IMR-90 (cell line): ENCODE measurements around the gene TPO.

Source experiments
- BHLHE40 ChIP-seq: fragments of 150-350 bp; IDR thresholded peaks from 2 replicates; pipeline ENCODE4 v1.6.1; 2016; ENCODE audit warnings: mild to moderate bottlenecking, low read depth, low read length
- POLR2A ChIP-seq: IDR thresholded peaks from 2 replicates; pipeline ENCODE4 v1.6.1; 2012; ENCODE audit warnings: mild to moderate bottlenecking, low read depth, low read length
- RCOR1 ChIP-seq: IDR thresholded peaks from 2 replicates; pipeline ENCODE4 v1.6.1; 2012; ENCODE audit warnings: mild to moderate bottlenecking, low read length, improper control_type of control experiment; ENCODE audit not compliant: insufficient replicate concordance
- SMC3 ChIP-seq: fragments of 150-350 bp; IDR thresholded peaks from 2 replicates; pipeline ENCODE4 v1.6.1; 2016; ENCODE audit warnings: low read depth, mild to moderate bottlenecking, antibody characterized with exemption, low read length, moderate library complexity
- TF ChIP-seq, protein P1 (sequence below): conservative IDR thresholded peaks from 2 replicates; pipeline ENCODE4 v1.5.1; 2012; ENCODE audit warnings: mild to moderate bottlenecking, low read depth, low read length, improper control_type of control experiment
- TF ChIP-seq, protein P2 (sequence below): fragments of 150-350 bp; IDR thresholded peaks from 2 replicates; pipeline ENCODE4 v1.6.1; 2016; ENCODE audit warnings: low read depth, mild to moderate bottlenecking, low read length, moderate library complexity, borderline replicate concordance

DNA sequence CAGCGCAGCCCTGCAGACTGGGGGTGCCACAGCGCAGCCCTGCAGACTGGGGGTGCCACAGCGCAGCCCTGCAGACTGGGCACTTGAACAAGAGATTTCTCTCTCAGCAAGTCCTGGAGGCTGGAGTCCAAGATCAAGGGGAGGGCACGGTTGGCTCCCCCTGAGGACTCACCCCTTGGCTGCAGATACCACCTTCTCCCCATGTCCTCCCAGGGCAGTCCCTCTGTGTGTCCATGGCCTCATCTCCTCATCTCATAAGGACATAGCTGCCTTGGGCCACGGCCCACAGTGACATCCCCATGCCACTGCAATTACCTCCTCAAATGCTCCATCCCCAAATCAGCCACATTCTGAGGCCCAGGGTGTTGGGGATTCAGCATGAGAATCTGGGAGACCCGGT, 98.2 kb downstream of the TPO start:
- TF ChIP-seq RCOR1 (no peak), POLR2A (no peak), SMC3 (no peak), BHLHE40 (no peak)
- TF ChIP-seq, protein P1, sequence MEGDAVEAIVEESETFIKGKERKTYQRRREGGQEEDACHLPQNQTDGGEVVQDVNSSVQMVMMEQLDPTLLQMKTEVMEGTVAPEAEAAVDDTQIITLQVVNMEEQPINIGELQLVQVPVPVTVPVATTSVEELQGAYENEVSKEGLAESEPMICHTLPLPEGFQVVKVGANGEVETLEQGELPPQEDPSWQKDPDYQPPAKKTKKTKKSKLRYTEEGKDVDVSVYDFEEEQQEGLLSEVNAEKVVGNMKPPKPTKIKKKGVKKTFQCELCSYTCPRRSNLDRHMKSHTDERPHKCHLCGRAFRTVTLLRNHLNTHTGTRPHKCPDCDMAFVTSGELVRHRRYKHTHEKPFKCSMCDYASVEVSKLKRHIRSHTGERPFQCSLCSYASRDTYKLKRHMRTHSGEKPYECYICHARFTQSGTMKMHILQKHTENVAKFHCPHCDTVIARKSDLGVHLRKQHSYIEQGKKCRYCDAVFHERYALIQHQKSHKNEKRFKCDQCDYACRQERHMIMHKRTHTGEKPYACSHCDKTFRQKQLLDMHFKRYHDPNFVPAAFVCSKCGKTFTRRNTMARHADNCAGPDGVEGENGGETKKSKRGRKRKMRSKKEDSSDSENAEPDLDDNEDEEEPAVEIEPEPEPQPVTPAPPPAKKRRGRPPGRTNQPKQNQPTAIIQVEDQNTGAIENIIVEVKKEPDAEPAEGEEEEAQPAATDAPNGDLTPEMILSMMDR: no peak
- TF ChIP-seq, protein P2, sequence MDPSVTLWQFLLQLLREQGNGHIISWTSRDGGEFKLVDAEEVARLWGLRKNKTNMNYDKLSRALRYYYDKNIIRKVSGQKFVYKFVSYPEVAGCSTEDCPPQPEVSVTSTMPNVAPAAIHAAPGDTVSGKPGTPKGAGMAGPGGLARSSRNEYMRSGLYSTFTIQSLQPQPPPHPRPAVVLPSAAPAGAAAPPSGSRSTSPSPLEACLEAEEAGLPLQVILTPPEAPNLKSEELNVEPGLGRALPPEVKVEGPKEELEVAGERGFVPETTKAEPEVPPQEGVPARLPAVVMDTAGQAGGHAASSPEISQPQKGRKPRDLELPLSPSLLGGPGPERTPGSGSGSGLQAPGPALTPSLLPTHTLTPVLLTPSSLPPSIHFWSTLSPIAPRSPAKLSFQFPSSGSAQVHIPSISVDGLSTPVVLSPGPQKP: no peak
